HCT116 (cell line): Measurements from ENCODE around the gene GRIN2A. TPM values are rescaled to one million over a fixed set of nuclear protein-coding genes. Genes with fewer than 3 reads are reported as not detected.

Experiments
- ATAC-seq: fragments of 200-7000 bp; cut with Tn5 transposase; 2 replicates; pipeline ENCODE4 v1.9.1; 2020; ENCODE audit warnings: mild to moderate bottlenecking, moderate library complexity
- BruUV-seq: library from RNA; stranded (reverse); fragments of 400-500 nt; replicated peaks from 2 replicates; lab custom pipeline; 2021; lab: Mats Ljungman, UMichigan
- CTCF ChIA-PET: fragments of 300-600 bp; sonication (Branson Sonifier 250); formaldehyde crosslinking; loops from one replicate; lab custom pipeline; 2021; ENCODE audit warnings: antibody characterized with exemption; lab: Charles Lee
- POLR2A ChIA-PET: fragments of 300-600, 350-600 bp; sonication (Branson Sonifier 250); formaldehyde crosslinking; loops from one replicate; lab custom pipeline; 2021; ENCODE audit warnings: antibody characterized with exemption; lab: Charles Lee
- RAD21 ChIA-PET, 2 experiments: fragments of 300-600 bp; sonication (Branson Sonifier 250); formaldehyde crosslinking; loops; one replicate each; lab custom pipeline; 2023; ENCODE audit warnings: low total read pairs in 2 of 2; ENCODE audit not compliant: uncharacterized antibody in 2 of 2, unreplicated experiment in 2 of 2, low non-redundant PET in 1 of 2; lab: Charles Lee
- DNase-seq: peaks from one replicate; pipeline ENCODE4 v3.0.0-alpha.2; 2010; ENCODE audit warnings: low read depth, low spot score
- H2AFZ ChIP-seq: fragments of 200-600 bp; shearing (Covaris generic), sonication (generic); 2 replicates; pipeline ENCODE4 v1.6.1; 2017; ENCODE audit warnings: low read depth, mixed run types, mixed read lengths, antibody characterized with exemption, low read length; ENCODE audit not compliant: poor library complexity, severe bottlenecking
- H3K27ac ChIP-seq: 2 replicates; pipeline ENCODE4 v1.5.1; 2012; ENCODE audit warnings: low read depth, low read length
- H3K27me3 ChIP-seq: fragments of 200-600 bp; sonication (generic); 2 replicates; pipeline ENCODE4 v1.6.1; 2016; ENCODE audit warnings: mixed run types, low read length, mixed read lengths; ENCODE audit not compliant: insufficient read depth
- H3K36me3 ChIP-seq, 2 experiments: fragments of 200-500 bp in 1 of 2; fragments of 200-600 bp in 1 of 2; sonication (Bioruptor generic) in 1 of 2; sonication (generic) in 1 of 2; 2 replicates each; pipeline versions ENCODE4 v1.5.1 to v1.6.1; 2014 to 2016; ENCODE audit warnings: low read length in 2 of 2, inconsistent platforms in 1 of 2, mixed read lengths in 1 of 2, mixed run types in 1 of 2; ENCODE audit not compliant: insufficient read depth in 2 of 2, control insufficient read depth in 1 of 2
- H3K4me1 ChIP-seq, 2 experiments: fragments of 200-600 bp in 1 of 2; sonication (generic) in 1 of 2; 2 replicates each; pipeline versions ENCODE4 v1.5.1 to v1.6.1; 2012 to 2017; ENCODE audit warnings: low read length in 2 of 2, inconsistent platforms in 1 of 2, mild to moderate bottlenecking in 1 of 2, mixed read lengths in 1 of 2, mixed run types in 1 of 2, moderate library complexity in 1 of 2; ENCODE audit not compliant: insufficient read depth in 2 of 2, control insufficient read depth in 1 of 2
- H3K4me2 ChIP-seq: fragments of 200-600 bp; sonication (generic); 2 replicates; pipeline ENCODE4 v1.6.1; 2017; ENCODE audit warnings: mixed run types, low read length, mixed read lengths
- H3K4me3 ChIP-seq, 2 experiments: fragments of 200-600 bp in 1 of 2; sonication (generic) in 1 of 2; replicated peaks in 1 of 2; 2 replicates each; pipeline ENCODE4 v1.5.1; 2011 to 2016; ENCODE audit warnings: low read length in 2 of 2, control low read depth in 1 of 2, low read depth in 1 of 2, mild to moderate bottlenecking in 1 of 2, mixed read lengths in 1 of 2, mixed run types in 1 of 2
- H3K79me2 ChIP-seq: fragments of 200-600 bp; sonication (generic); 2 replicates; pipeline ENCODE4 v1.6.1; 2017; ENCODE audit warnings: mild to moderate bottlenecking, mixed run types, low read length, moderate library complexity, mixed read lengths; ENCODE audit not compliant: insufficient read depth
- H3K9ac ChIP-seq: fragments of 200-600 bp; sonication (generic); 2 replicates; pipeline ENCODE4 v1.6.1; 2016; ENCODE audit warnings: low read length, mixed read lengths
- H3K9me2 ChIP-seq: fragments of 200-600 bp; sonication (generic), shearing (Covaris generic); 2 replicates; pipeline ENCODE4 v1.6.1; 2017; ENCODE audit warnings: mixed run types, mild to moderate bottlenecking, moderate library complexity; ENCODE audit not compliant: insufficient read depth
- H3K9me3 ChIP-seq, 2 experiments: fragments of 200-500 bp in 1 of 2; fragments of 200-600 bp in 1 of 2; sonication (Bioruptor generic) in 1 of 2; sonication (generic) in 1 of 2; 2 replicates each; pipeline ENCODE4 v1.6.1; 2014 to 2017; ENCODE audit warnings: low read length in 2 of 2, mixed read lengths in 2 of 2, inconsistent platforms in 1 of 2, low read depth in 1 of 2, mild to moderate bottlenecking in 1 of 2, mixed run types in 1 of 2, moderate library complexity in 1 of 2; ENCODE audit not compliant: control insufficient read depth in 1 of 2, insufficient read depth in 1 of 2
- H4K20me1 ChIP-seq: fragments of 200-600 bp; sonication (generic), shearing (Covaris generic); 2 replicates; pipeline ENCODE4 v1.6.1; 2017; ENCODE audit warnings: mixed run types, mild to moderate bottlenecking, moderate library complexity; ENCODE audit not compliant: insufficient read depth
- CBX3 ChIP-seq: IDR thresholded peaks from 2 replicates; pipeline ENCODE4 v1.6.1; 2012; ENCODE audit warnings: low read depth
- ELF1 ChIP-seq: IDR thresholded peaks from 2 replicates; pipeline ENCODE4 v1.6.1; 2012; ENCODE audit warnings: low read depth, borderline replicate concordance
- EZH2 ChIP-seq: fragments of 200-600 bp; sonication (generic); IDR thresholded peaks from 2 replicates; pipeline ENCODE4 v1.6.1; 2017; ENCODE audit warnings: antibody characterized with exemption, mixed run types
- EZH2phosphoT487 ChIP-seq: fragments of 200-600 bp; IDR thresholded peaks from 2 replicates; pipeline ENCODE4 v1.6.1; 2018; ENCODE audit warnings: antibody characterized with exemption, borderline replicate concordance
- JUND ChIP-seq: IDR thresholded peaks from 2 replicates; pipeline ENCODE4 v1.6.1; 2012
- MAX ChIP-seq: IDR thresholded peaks from 2 replicates; pipeline ENCODE4 v1.6.1; 2012
- POLR2A ChIP-seq: IDR thresholded peaks from 2 replicates; pipeline ENCODE4 v1.7.0; 2011; ENCODE audit warnings: borderline replicate concordance; ENCODE audit not compliant: insufficient read depth, insufficient read length; ENCODE audit errors: extremely low read depth
- POLR2AphosphoS5 ChIP-seq: IDR thresholded peaks from 2 replicates; pipeline ENCODE4 v1.6.1; 2011; ENCODE audit warnings: mild to moderate bottlenecking, low read depth, low read length, moderate library complexity
- TCF7L2 ChIP-seq: IDR thresholded peaks from 2 replicates; pipeline ENCODE4 v1.7.0; 2011; ENCODE audit warnings: borderline replicate concordance, inconsistent platforms; ENCODE audit not compliant: insufficient read depth, insufficient read length; ENCODE audit errors: extremely low read depth
- ZBTB33 ChIP-seq: IDR thresholded peaks from 2 replicates; pipeline ENCODE4 v1.6.1; 2011; ENCODE audit warnings: mild to moderate bottlenecking, low read length, moderate library complexity; ENCODE audit not compliant: insufficient replicate concordance; ENCODE audit errors: extremely low read depth
- ZNF274 ChIP-seq: fragments of 200-500 bp; sonication (Bioruptor generic); IDR thresholded peaks from 2 replicates; pipeline ENCODE4 v1.6.1; 2014; ENCODE audit warnings: mild to moderate bottlenecking, low read depth, low read length, inconsistent platforms
- intact Hi-C: fragments of 100-400 bp; cut with micrococcal nuclease; formaldehyde crosslinking; loops from 2 replicates; pipeline ENCODE4 v1.10.0; 2022
- total RNA-seq: library from RNA; stranded (reverse); gene quantifications from one replicate; pipeline ENCODE4 v1.2.1, GENCODE V29; 2021; ENCODE audit not compliant: unreplicated experiment

Gene GRIN2A
- total RNA-seq, 1 experiment from 2014 or later, result 0.02 TPM

GRCh38 chr16:10196999-10197398 lies 14.8 kb upstream of the GRIN2A start:
- no peak overlapping the region for H3K9ac ChIP-seq
- H3K27me3 ChIP-seq, result no peaks in the 10 kb centered on the region; the same call in 1 of the 2 replicates
- no peak overlapping the region for H3K4me3 ChIP-seq
- CTCF ChIA-PET, result no interaction called here
- DNase-seq (no peak), ATAC-seq (no peak)
- H3K4me1 ChIP-seq, result no peaks in the 10 kb centered on the region
- no TSS peak for BruUV-seq
- no peak overlapping the region for H2AFZ ChIP-seq
- TF ChIP-seq ZNF274 (no peak), POLR2AphosphoS5 (no peak), EZH2phosphoT487 (no peak), JUND (no peak), EZH2 (no peak), MAX (no peak), TCF7L2 (no peak), POLR2A (no peak), CBX3 (no peak), ZBTB33 (no peak), ELF1 (no peak)
- no peaks in the 10 kb centered on the region for H3K9me3 ChIP-seq
- H3K27ac ChIP-seq, result no peak overlapping the region
- intact Hi-C loops, result no loop called here
- no peaks in the 10 kb centered on the region for H4K20me1 ChIP-seq
- H3K36me3 ChIP-seq, result no peaks in the 10 kb centered on the region
- RAD21 ChIA-PET, result no interaction called here
- H3K9me2 ChIP-seq, result no peaks in the 10 kb centered on the region
- no peaks in the 10 kb centered on the region for H3K79me2 ChIP-seq
- POLR2A ChIA-PET, result no interaction called here
- no peak overlapping the region for H3K4me2 ChIP-seq
